ENCODE results near the gene NEK7. TPM values are rescaled to one million over a fixed set of nuclear protein-coding genes. Genes with fewer than 3 reads are reported as not detected.

NEK7 gene
- polyA plus RNA-seq, 1 donor (not counting 4 experiments of a cell fraction or from before 2014, with no cell fraction given), result 56.8 TPM

DNA sequence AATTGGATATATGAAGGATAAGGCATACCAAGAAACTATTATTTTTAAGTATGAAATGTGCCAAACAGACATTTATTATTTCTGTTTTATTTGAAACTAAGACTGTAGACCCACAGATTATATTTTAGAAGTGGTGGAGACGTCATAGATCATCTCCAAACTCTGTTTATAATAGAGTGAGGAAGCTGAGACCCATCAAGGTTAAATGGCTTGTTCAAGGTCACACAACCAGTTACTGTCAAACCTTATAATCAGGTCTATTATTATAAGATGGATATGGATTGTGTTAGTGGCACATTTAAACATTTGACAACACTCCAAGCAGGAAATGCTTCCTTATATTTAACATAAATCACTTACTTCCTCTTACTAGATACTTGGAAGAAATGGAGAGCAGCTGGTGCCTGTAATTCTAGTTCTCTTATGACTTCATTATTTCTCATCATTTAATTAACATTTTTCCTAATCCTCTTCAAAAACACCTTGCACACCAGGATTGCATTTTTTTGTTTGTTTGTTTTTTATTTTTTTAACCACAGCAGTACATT lies 117.0 kb downstream of the NEK7 start:
- TF ChIP-seq, protein P1, sequence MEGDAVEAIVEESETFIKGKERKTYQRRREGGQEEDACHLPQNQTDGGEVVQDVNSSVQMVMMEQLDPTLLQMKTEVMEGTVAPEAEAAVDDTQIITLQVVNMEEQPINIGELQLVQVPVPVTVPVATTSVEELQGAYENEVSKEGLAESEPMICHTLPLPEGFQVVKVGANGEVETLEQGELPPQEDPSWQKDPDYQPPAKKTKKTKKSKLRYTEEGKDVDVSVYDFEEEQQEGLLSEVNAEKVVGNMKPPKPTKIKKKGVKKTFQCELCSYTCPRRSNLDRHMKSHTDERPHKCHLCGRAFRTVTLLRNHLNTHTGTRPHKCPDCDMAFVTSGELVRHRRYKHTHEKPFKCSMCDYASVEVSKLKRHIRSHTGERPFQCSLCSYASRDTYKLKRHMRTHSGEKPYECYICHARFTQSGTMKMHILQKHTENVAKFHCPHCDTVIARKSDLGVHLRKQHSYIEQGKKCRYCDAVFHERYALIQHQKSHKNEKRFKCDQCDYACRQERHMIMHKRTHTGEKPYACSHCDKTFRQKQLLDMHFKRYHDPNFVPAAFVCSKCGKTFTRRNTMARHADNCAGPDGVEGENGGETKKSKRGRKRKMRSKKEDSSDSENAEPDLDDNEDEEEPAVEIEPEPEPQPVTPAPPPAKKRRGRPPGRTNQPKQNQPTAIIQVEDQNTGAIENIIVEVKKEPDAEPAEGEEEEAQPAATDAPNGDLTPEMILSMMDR (optimal IDR thresholded peaks at IDR 0.05 in 1 of 3, IDR thresholded peaks at IDR 0.05 in 1 of 3, conservative IDR thresholded peaks at IDR 0.05 in 1 of 3; ENCODE audit: extremely low read depth in 1 of 3, insufficient read depth in 2 of 3, low read length in 3 of 3), result no peak
- TF ChIP-seq EZH2 (IDR thresholded peaks at IDR 0.05; ENCODE audit: low read length), result no peak
- Histone ChIP-seq H3K4me3 (ENCODE audit: control insufficient read depth in 2 of 3, extremely low read depth in 1 of 3, insufficient read depth in 2 of 3, low read depth in 1 of 3, low read length in 3 of 3) (no peak overlapping the region), H3K27ac (ENCODE audit: control insufficient read depth, insufficient read depth, low read length) (no peak overlapping the region), H2AFZ (ENCODE audit: control insufficient read depth, low read length) (no peak overlapping the region), H3K9me1 (ENCODE audit: control insufficient read depth, extremely low read depth, insufficient read depth, low read length) (no peaks in the 10 kb centered on the region), H3K4me2 (ENCODE audit: control insufficient read depth, extremely low read depth, insufficient read depth, low read depth, low read length) (no peak overlapping the region), H3K4me1 (ENCODE audit: control insufficient read depth, extremely low read depth, insufficient read depth, low read length) (peaks cover 27% of the 10 kb centered on the region), H3K36me3 (ENCODE audit: control insufficient read depth in 2 of 2, extremely low read depth in 1 of 2, insufficient read depth in 2 of 2, low read length in 2 of 2) (no peaks in the 10 kb centered on the region), H3K9ac (ENCODE audit: control insufficient read depth, extremely low read depth, insufficient read depth, low read length) (no peak overlapping the region), H3K79me2 (ENCODE audit: control insufficient read depth, insufficient read depth, low read length) (peaks cover 2% of the 10 kb centered on the region), H3K9me3 (ENCODE audit: control insufficient read depth, low read depth, low read length) (no peaks in the 10 kb centered on the region), H4K20me1 (ENCODE audit: control insufficient read depth, extremely low read depth, insufficient read depth, low read length) (no peaks in the 10 kb centered on the region), H3K27me3 (ENCODE audit: control insufficient read depth, extremely low read depth, insufficient read depth, low read length) (no peaks in the 10 kb centered on the region)
- FAIRE-seq (no peak), DNase-seq (ENCODE audit: low read depth, low spot score) (no peak)
- dilution Hi-C loops (cut with MboI; ENCODE audit: extremely low pct_ligation_motif_present, low sequenced_read_pairs), result no loop called here

- no peak for TF ChIP-seq EZH2 (IDR thresholded peaks at IDR 0.05; ENCODE audit: low read length)
- TF ChIP-seq, protein P1 (optimal IDR thresholded peaks at IDR 0.05 in 1 of 3, IDR thresholded peaks at IDR 0.05 in 1 of 3, conservative IDR thresholded peaks at IDR 0.05 in 1 of 3; ENCODE audit: extremely low read depth in 1 of 3, insufficient read depth in 2 of 3, low read length in 3 of 3), result no peak
- no peaks in the 10 kb centered on the region for H3K9me3 ChIP-seq (ENCODE audit: control insufficient read depth, low read depth, low read length)
- dilution Hi-C loops (cut with MboI; ENCODE audit: extremely low pct_ligation_motif_present, low sequenced_read_pairs), result no loop called here
- no peaks in the 10 kb centered on the region for H3K9me1 ChIP-seq (ENCODE audit: control insufficient read depth, extremely low read depth, insufficient read depth, low read length)
- H3K9ac ChIP-seq (ENCODE audit: control insufficient read depth, extremely low read depth, insufficient read depth, low read length), result no peak overlapping the region
- no peak overlapping the region for H3K4me3 ChIP-seq (ENCODE audit: control insufficient read depth in 2 of 3, extremely low read depth in 1 of 3, insufficient read depth in 2 of 3, low read depth in 1 of 3, low read length in 3 of 3)
- H3K79me2 ChIP-seq (ENCODE audit: control insufficient read depth, insufficient read depth, low read length), result peaks cover 2% of the 10 kb centered on the region
- H2AFZ ChIP-seq (ENCODE audit: control insufficient read depth, low read length), result no peak overlapping the region
- no peak overlapping the region for H3K4me2 ChIP-seq (ENCODE audit: control insufficient read depth, extremely low read depth, insufficient read depth, low read depth, low read length)
- FAIRE-seq, result no peak
- no peak for DNase-seq (ENCODE audit: low read depth, low spot score)
- peaks cover 25% of the 10 kb centered on the region for H3K4me1 ChIP-seq (ENCODE audit: control insufficient read depth, extremely low read depth, insufficient read depth, low read length)
- no peaks in the 10 kb centered on the region for H4K20me1 ChIP-seq (ENCODE audit: control insufficient read depth, extremely low read depth, insufficient read depth, low read length)
- H3K27ac ChIP-seq (ENCODE audit: control insufficient read depth, insufficient read depth, low read length), result no peak overlapping the region
- no peaks in the 10 kb centered on the region for H3K36me3 ChIP-seq (ENCODE audit: control insufficient read depth in 2 of 2, extremely low read depth in 1 of 2, insufficient read depth in 2 of 2, low read length in 2 of 2)
- no peaks in the 10 kb centered on the region for H3K27me3 ChIP-seq (ENCODE audit: control insufficient read depth, extremely low read depth, insufficient read depth, low read length)
These were observed 118.8 kb downstream of the NEK7 start for GRCh38 chr1:198275597-198275996.

Measured in keratinocyte (primary cell).